ENCODE measurements around the gene GRIFIN.

Gene GRIFIN

GRCh38 chr7:2476298-2476697, at the start of gene GRIFIN:
Gene GRIFIN, minus strand, starts transcription at chr7:2476398. Its CDS starts 15 bp downstream, at chr7:2476383.
- DNase-seq (ENCODE audit: low read depth in 2 of 2) = no peak
- H3K4me3 ChIP-seq (replicated peaks in 1 of 2; ENCODE audit: low read depth in 2 of 2, low read length in 2 of 2) = no peak within 1 kb of the TSS
- no peak for TF ChIP-seq CTCF (IDR thresholded peaks at IDR 0.05; ENCODE audit: low read depth, low read length)

- no peak for TF ChIP-seq CTCF (IDR thresholded peaks at IDR 0.05; ENCODE audit: low read depth, low read length)
- H3K4me3 ChIP-seq (replicated peaks in 1 of 2; ENCODE audit: low read depth in 2 of 2, low read length in 2 of 2) = no peak overlapping the region
- DNase-seq (ENCODE audit: low read depth in 2 of 2) = no peak
Measured at GRCh38 chr7:2524808-2525657, 48.8 kb upstream of the GRIFIN start.

GRCh38 chr7:2523941-2524807, 48.0 kb upstream of the GRIFIN start:
- peak; percentile 57 to 68 for DNase-seq (ENCODE audit: low read depth in 2 of 2)
- peak; percentile 0 for TF ChIP-seq CTCF (IDR thresholded peaks at IDR 0.05; ENCODE audit: low read depth, low read length)
- H3K4me3 ChIP-seq (replicated peaks in 1 of 2; ENCODE audit: low read depth in 2 of 2, low read length in 2 of 2) = peak overlapping the region in 1 of 2 donors; percentile 4

- no peak for TF ChIP-seq CTCF (IDR thresholded peaks at IDR 0.05; ENCODE audit: low read depth, low read length)
- peak overlapping the region in 1 of 2 donors; percentile 4 for H3K4me3 ChIP-seq (replicated peaks in 1 of 2; ENCODE audit: low read depth in 2 of 2, low read length in 2 of 2)
- DNase-seq (ENCODE audit: low read depth in 2 of 2) = no peak
Measured at GRCh38 chr7:2523461-2523936, 47.3 kb upstream of the GRIFIN start.

GRCh38 chr7:2522780-2523433, 46.7 kb upstream of the GRIFIN start:
- peak; percentile 68 to 79 for DNase-seq (ENCODE audit: low read depth in 2 of 2)
- H3K4me3 ChIP-seq (replicated peaks in 1 of 2; ENCODE audit: low read depth in 2 of 2, low read length in 2 of 2) = no peak overlapping the region
- TF ChIP-seq CTCF (IDR thresholded peaks at IDR 0.05; ENCODE audit: low read depth, low read length) = no peak

GRCh38 chr7:2521952-2522591, 45.9 kb upstream of the GRIFIN start:
- no peak for TF ChIP-seq CTCF (IDR thresholded peaks at IDR 0.05; ENCODE audit: low read depth, low read length)

More at GRCh38 chr7:2521952-2522591, 45.9 kb upstream of the GRIFIN start:
- H3K4me3 ChIP-seq (replicated peaks in 1 of 2; ENCODE audit: low read depth in 2 of 2, low read length in 2 of 2) = peak overlapping the region in 1 of 2 donors; percentile 54
- peak in 1 of 2 donors; percentile 57 for DNase-seq (ENCODE audit: low read depth in 2 of 2)

All from cardiac fibroblast (primary cell).